Astrocyte (in vitro differentiated cells and primary cell): ENCODE results near the gene HIVEP2. TPM values are rescaled to one million over a fixed set of nuclear protein-coding genes. Genes with fewer than 3 reads are reported as not detected.

Experiments used
- DNase-seq: peaks from one replicate; pipeline ENCODE4 v3.0.0-alpha.2; 2010; ENCODE audit warnings: low read depth
- FAIRE-seq: peaks from 2 replicates; lab custom pipeline; 2011; peaks lifted over from hg19 to GRCh38; lab: Jason Lieb, UNC
- H2AFZ ChIP-seq: 2 replicates; pipeline ENCODE4 v1.6.0; 2012; ENCODE audit warnings: low read depth, low read length, inconsistent platforms
- H3K27ac ChIP-seq: 2 replicates; pipeline ENCODE4 v1.5.1; 2011; ENCODE audit warnings: low read depth, low read length, inconsistent platforms
- H3K27me3 ChIP-seq: 2 replicates; pipeline ENCODE4 v1.6.0; 2011; ENCODE audit warnings: low read length, inconsistent platforms; ENCODE audit not compliant: insufficient read depth
- H3K36me3 ChIP-seq: 2 replicates; pipeline ENCODE4 v1.5.1; 2011; ENCODE audit warnings: low read length, inconsistent platforms; ENCODE audit not compliant: insufficient read depth
- H3K4me1 ChIP-seq: 2 replicates; pipeline ENCODE4 v1.5.1; 2011; ENCODE audit warnings: low read length, inconsistent platforms; ENCODE audit not compliant: insufficient read depth
- H3K4me2 ChIP-seq: 2 replicates; pipeline ENCODE4 v1.6.0; 2012; ENCODE audit warnings: low read length, inconsistent platforms
- H3K4me3 ChIP-seq: 2 replicates; pipeline ENCODE4 v1.5.1; 2011; ENCODE audit warnings: low read depth, mild to moderate bottlenecking, low read length, inconsistent platforms; ENCODE audit not compliant: insufficient read depth
- H3K79me2 ChIP-seq: 2 replicates; pipeline ENCODE4 v1.6.0; 2012; ENCODE audit warnings: mild to moderate bottlenecking, low read length, inconsistent platforms; ENCODE audit not compliant: insufficient read depth
- H3K9ac ChIP-seq: 2 replicates; pipeline ENCODE4 v1.6.0; 2012; ENCODE audit warnings: mild to moderate bottlenecking, low read length, inconsistent platforms
- H3K9me3 ChIP-seq: 2 replicates; pipeline ENCODE4 v1.5.1; 2012; ENCODE audit warnings: low read depth, mild to moderate bottlenecking, low read length, inconsistent platforms; ENCODE audit not compliant: insufficient read depth
- H4K20me1 ChIP-seq: 2 replicates; pipeline ENCODE4 v1.6.0; 2012; ENCODE audit warnings: low read length, inconsistent platforms; ENCODE audit not compliant: insufficient read depth
- H3K27ac Mint-ChIP-seq: one replicate; pipeline ENCODE4 v1.8.0; 2021; ENCODE audit warnings: mild to moderate bottlenecking, mixed read lengths; ENCODE audit not compliant: unreplicated experiment
- H3K27me3 Mint-ChIP-seq: one replicate; pipeline ENCODE4 v1.8.0; 2021; ENCODE audit warnings: low read depth, mixed read lengths; ENCODE audit not compliant: unreplicated experiment
- H3K36me3 Mint-ChIP-seq: one replicate; pipeline ENCODE4 v1.8.0; 2021; ENCODE audit warnings: low read depth, mixed read lengths; ENCODE audit not compliant: unreplicated experiment
- H3K4me1 Mint-ChIP-seq: one replicate; pipeline ENCODE4 v1.8.0; 2021; ENCODE audit warnings: low read depth, mixed read lengths; ENCODE audit not compliant: unreplicated experiment
- H3K4me3 Mint-ChIP-seq: one replicate; pipeline ENCODE4 v1.8.0; 2021; ENCODE audit warnings: mild to moderate bottlenecking, moderate library complexity, mixed read lengths; ENCODE audit not compliant: unreplicated experiment
- H3K9me3 Mint-ChIP-seq: one replicate; pipeline ENCODE4 v1.8.0; 2021; ENCODE audit warnings: mild to moderate bottlenecking, mixed read lengths; ENCODE audit not compliant: unreplicated experiment
- CTCF ChIP-seq: IDR thresholded peaks from 2 replicates; pipeline ENCODE4 v1.5.1; 2011; ENCODE audit warnings: low read depth, mild to moderate bottlenecking, inconsistent platforms, low read length, moderate library complexity; ENCODE audit not compliant: insufficient read depth
- EZH2 ChIP-seq: IDR thresholded peaks from 2 replicates; pipeline ENCODE4 v1.6.1; 2012; ENCODE audit warnings: mild to moderate bottlenecking, low read length, inconsistent platforms; ENCODE audit not compliant: insufficient read depth
- total RNA-seq: library from RNA; stranded (reverse); gene quantifications from 2 replicates; pipeline ENCODE4 v1.2.1, GENCODE V29; 2021

HIVEP2 gene
- total RNA-seq, 1 donor from 2014 or later, result 21.2 TPM

- H3K27ac Mint-ChIP-seq, result peak overlapping the region; percentile 94
- Histone ChIP-seq H3K36me3 (no peaks in the 10 kb centered on the region), H3K9me3 (no peaks in the 10 kb centered on the region), H3K9ac (peak overlapping the region; percentile 92), H3K79me2 (peaks cover 82% of the 10 kb centered on the region), H2AFZ (peak overlapping the region; percentile 41), H3K4me1 (peaks cover 22% of the 10 kb centered on the region), H3K4me3 (peak overlapping the region; percentile 71), H3K27ac (peak overlapping the region; percentile 91), H4K20me1 (peaks cover 9% of the 10 kb centered on the region), H3K27me3 (no peaks in the 10 kb centered on the region), H3K4me2 (peak overlapping the region; percentile 95)
- H3K36me3 Mint-ChIP-seq, result no peaks in the 10 kb centered on the region
- DNase-seq (peak; percentile 84), FAIRE-seq (no peak)
- H3K9me3 Mint-ChIP-seq, result no peaks in the 10 kb centered on the region
- peak overlapping the region; percentile 87 for H3K4me3 Mint-ChIP-seq
- peaks cover 26% of the 10 kb centered on the region for H3K4me1 Mint-ChIP-seq
- TF ChIP-seq CTCF (no peak), EZH2 (no peak)
- no peaks in the 10 kb centered on the region for H3K27me3 Mint-ChIP-seq
These were observed 18.3 kb downstream of the HIVEP2 start for GRCh38 chr6:142926494-142927270.

GRCh38 chr6:142926177-142926493, 18.8 kb downstream of the HIVEP2 start:
- Mint-ChIP-seq H3K4me3 (peak overlapping the region; percentile 85), H3K27me3 (no peaks in the 10 kb centered on the region), H3K4me1 (peaks cover 26% of the 10 kb centered on the region), H3K27ac (peak overlapping the region; percentile 84), H3K36me3 (no peaks in the 10 kb centered on the region), H3K9me3 (no peaks in the 10 kb centered on the region)
- DNase-seq, result no peak
- peaks cover 22% of the 10 kb centered on the region for H3K4me1 ChIP-seq
- peak overlapping the region; percentile 95 for H3K4me2 ChIP-seq
- H4K20me1 ChIP-seq, result peaks cover 9% of the 10 kb centered on the region
- H3K36me3 ChIP-seq, result no peaks in the 10 kb centered on the region
- H3K27me3 ChIP-seq, result no peaks in the 10 kb centered on the region
- H3K79me2 ChIP-seq, result peaks cover 81% of the 10 kb centered on the region
- no peaks in the 10 kb centered on the region for H3K9me3 ChIP-seq
- H3K9ac ChIP-seq, result peak overlapping the region; percentile 92
- peak overlapping the region; percentile 71 for H3K4me3 ChIP-seq
- peak overlapping the region; percentile 91 for H3K27ac ChIP-seq
- peak overlapping the region; percentile 41 for H2AFZ ChIP-seq
- no peak for FAIRE-seq
- TF ChIP-seq EZH2, result no peak
- TF ChIP-seq CTCF, result no peak

GRCh38 chr6:142925575-142926110, 19.3 kb downstream of the HIVEP2 start:
- H3K4me3 Mint-ChIP-seq, result no peak overlapping the region

More at GRCh38 chr6:142925575-142926110, 19.3 kb downstream of the HIVEP2 start:
- Histone ChIP-seq H3K4me3 (no peak overlapping the region), H3K79me2 (peaks cover 80% of the 10 kb centered on the region), H4K20me1 (peaks cover 9% of the 10 kb centered on the region), H3K27ac (peak overlapping the region; percentile 91), H3K4me1 (peaks cover 22% of the 10 kb centered on the region), H2AFZ (no peak overlapping the region), H3K9me3 (no peaks in the 10 kb centered on the region), H3K27me3 (no peaks in the 10 kb centered on the region), H3K36me3 (no peaks in the 10 kb centered on the region), H3K9ac (no peak overlapping the region), H3K4me2 (no peak overlapping the region)
- DNase-seq (peak; percentile 86), FAIRE-seq (peak; percentile 32)
- H3K27ac Mint-ChIP-seq, result no peak overlapping the region
- no peaks in the 10 kb centered on the region for H3K9me3 Mint-ChIP-seq
- no peaks in the 10 kb centered on the region for H3K27me3 Mint-ChIP-seq
- H3K4me1 Mint-ChIP-seq, result peaks cover 26% of the 10 kb centered on the region
- TF ChIP-seq CTCF, result no peak
- TF ChIP-seq EZH2, result no peak
- H3K36me3 Mint-ChIP-seq, result peaks cover 3% of the 10 kb centered on the region
